HepG2 (cell line): ENCODE data around the gene BCKDHB.

ENCODE experiments used
- EP300 ChIP-seq, 3 experiments: sonication (generic) in 1 of 3; formaldehyde crosslinking in 1 of 3; IDR thresholded peaks; 2 replicates each; pipeline versions ENCODE4 v1.5.1 to v1.6.1; 2011 to 2020; ENCODE audit warnings: low read depth in 2 of 3, low read length in 2 of 3, borderline replicate concordance in 1 of 3, improper control_type of control experiment in 1 of 3, mild to moderate bottlenecking in 1 of 3, missing genetic modification reagents in 1 of 3, moderate library complexity in 1 of 3
- NR2C2 ChIP-seq: sonication (generic); formaldehyde crosslinking; IDR thresholded peaks from 2 replicates; pipeline ENCODE4 v1.4.0; 2020; ENCODE audit warnings: missing genetic modification reagents, mild to moderate bottlenecking, moderate library complexity, borderline replicate concordance
- SRSF9 ChIP-seq: fragments of 200-400 bp; formaldehyde crosslinking; IDR thresholded peaks from 2 replicates; pipeline ENCODE4 v1.6.1; 2018; ENCODE audit warnings: borderline replicate concordance, mild to moderate bottlenecking, low read depth, low read length; ENCODE audit not compliant: insufficient read depth, poor library complexity, severe bottlenecking
- TBP ChIP-seq: sonication (generic); formaldehyde crosslinking; IDR thresholded peaks from 2 replicates; pipeline ENCODE4 v1.5.0; 2020; ENCODE audit warnings: missing genetic modification reagents
- TF ChIP-seq, protein P1 (sequence below): sonication (generic); formaldehyde crosslinking; IDR thresholded peaks from 2 replicates; pipeline ENCODE4 v1.5.0; 2020; ENCODE audit warnings: mild to moderate bottlenecking, missing genetic modification reagents, moderate library complexity

- TF ChIP-seq EP300 (IDR thresholded peaks at IDR 0.05; ENCODE audit: low read depth in 2 of 2, low read length in 2 of 2) (no peak), EP300 (CRISPR knock-in tag; IDR thresholded peaks at IDR 0.05; ENCODE audit: borderline replicate concordance) (no peak), NR2C2 (no peak), TBP (no peak), SRSF9 (no peak)
- TF ChIP-seq, protein P1, sequence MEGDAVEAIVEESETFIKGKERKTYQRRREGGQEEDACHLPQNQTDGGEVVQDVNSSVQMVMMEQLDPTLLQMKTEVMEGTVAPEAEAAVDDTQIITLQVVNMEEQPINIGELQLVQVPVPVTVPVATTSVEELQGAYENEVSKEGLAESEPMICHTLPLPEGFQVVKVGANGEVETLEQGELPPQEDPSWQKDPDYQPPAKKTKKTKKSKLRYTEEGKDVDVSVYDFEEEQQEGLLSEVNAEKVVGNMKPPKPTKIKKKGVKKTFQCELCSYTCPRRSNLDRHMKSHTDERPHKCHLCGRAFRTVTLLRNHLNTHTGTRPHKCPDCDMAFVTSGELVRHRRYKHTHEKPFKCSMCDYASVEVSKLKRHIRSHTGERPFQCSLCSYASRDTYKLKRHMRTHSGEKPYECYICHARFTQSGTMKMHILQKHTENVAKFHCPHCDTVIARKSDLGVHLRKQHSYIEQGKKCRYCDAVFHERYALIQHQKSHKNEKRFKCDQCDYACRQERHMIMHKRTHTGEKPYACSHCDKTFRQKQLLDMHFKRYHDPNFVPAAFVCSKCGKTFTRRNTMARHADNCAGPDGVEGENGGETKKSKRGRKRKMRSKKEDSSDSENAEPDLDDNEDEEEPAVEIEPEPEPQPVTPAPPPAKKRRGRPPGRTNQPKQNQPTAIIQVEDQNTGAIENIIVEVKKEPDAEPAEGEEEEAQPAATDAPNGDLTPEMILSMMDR (CRISPR knock-in tag) = no peak
Measured at GRCh38 chr6:80304014-80304413, 197.5 kb downstream of the BCKDHB start.
